ENCODE measurements around the gene ABHD2. TPM values are rescaled to one million over a fixed set of nuclear protein-coding genes. Genes with fewer than 3 reads are reported as not detected.

ABHD2 gene
- total RNA-seq, 1 donor from 2014 or later, result 39.1 TPM

GRCh38 chr15:89187301-89187985, 99.2 kb downstream of the ABHD2 start:
- no peak overlapping the region for H3K4me3 Mint-ChIP-seq
- H3K27ac Mint-ChIP-seq, result no peak overlapping the region
- H3K36me3 Mint-ChIP-seq, result peaks cover 8% of the 10 kb centered on the region
- H3K9me3 Mint-ChIP-seq, result no peaks in the 10 kb centered on the region
- H3K4me1 Mint-ChIP-seq, result no peaks in the 10 kb centered on the region
- DNase-seq (ENCODE audit: low spot score in 2 of 2, unreplicated experiment in 2 of 2), result no peak
- TF ChIP-seq CTCF (IDR thresholded peaks at IDR 0.05; ENCODE audit: unreplicated experiment), result no peak
- H3K27me3 Mint-ChIP-seq (ENCODE audit: low read depth), result no peaks in the 10 kb centered on the region

DNA sequence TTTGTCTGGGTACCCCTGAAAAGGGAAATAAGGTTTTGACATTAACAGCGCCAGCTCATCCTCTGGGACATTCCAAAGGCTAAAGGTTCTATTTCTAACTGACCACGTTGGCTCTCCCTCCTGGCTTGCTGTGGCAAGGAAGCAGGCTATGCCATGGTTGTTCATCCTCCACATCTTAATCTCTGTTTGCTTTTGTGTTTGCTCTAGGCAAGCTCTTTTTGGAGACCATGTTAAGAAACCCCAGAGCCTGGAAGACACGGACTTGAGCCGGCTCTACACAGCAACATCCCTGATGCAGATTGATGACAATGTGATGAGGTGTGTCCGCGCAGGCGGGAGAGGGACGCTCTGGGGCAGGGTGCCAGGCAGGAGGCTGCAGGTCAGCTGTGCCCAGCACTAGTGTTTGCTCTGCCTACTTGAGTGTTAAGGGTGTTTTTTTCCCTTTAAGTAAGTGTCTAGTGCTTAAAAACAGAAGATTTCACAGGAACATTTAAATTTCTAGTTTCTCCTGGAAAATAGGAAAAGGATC, 99.8 kb downstream of the ABHD2 start:
- no peaks in the 10 kb centered on the region for H3K4me1 Mint-ChIP-seq
- H3K27ac Mint-ChIP-seq, result no peak overlapping the region
- H3K9me3 Mint-ChIP-seq, result no peaks in the 10 kb centered on the region
- peaks cover 9% of the 10 kb centered on the region for H3K36me3 Mint-ChIP-seq
- no peak for TF ChIP-seq CTCF (IDR thresholded peaks at IDR 0.05; ENCODE audit: unreplicated experiment)
- no peak overlapping the region for H3K4me3 Mint-ChIP-seq
- DNase-seq (ENCODE audit: low spot score in 2 of 2, unreplicated experiment in 2 of 2), result no peak
- no peaks in the 10 kb centered on the region for H3K27me3 Mint-ChIP-seq (ENCODE audit: low read depth)

GRCh38 chr15:89192136-89192535, 103.9 kb downstream of the ABHD2 start:
- TF ChIP-seq CTCF (IDR thresholded peaks at IDR 0.05; ENCODE audit: unreplicated experiment), result no peak
- Mint-ChIP-seq H3K27ac (no peak overlapping the region), H3K4me3 (no peak overlapping the region), H3K9me3 (no peaks in the 10 kb centered on the region), H3K27me3 (ENCODE audit: low read depth) (no peaks in the 10 kb centered on the region), H3K4me1 (peaks cover 5% of the 10 kb centered on the region), H3K36me3 (peaks cover 17% of the 10 kb centered on the region)
- DNase-seq (ENCODE audit: low spot score in 2 of 2, unreplicated experiment in 2 of 2), result no peak

DNA sequence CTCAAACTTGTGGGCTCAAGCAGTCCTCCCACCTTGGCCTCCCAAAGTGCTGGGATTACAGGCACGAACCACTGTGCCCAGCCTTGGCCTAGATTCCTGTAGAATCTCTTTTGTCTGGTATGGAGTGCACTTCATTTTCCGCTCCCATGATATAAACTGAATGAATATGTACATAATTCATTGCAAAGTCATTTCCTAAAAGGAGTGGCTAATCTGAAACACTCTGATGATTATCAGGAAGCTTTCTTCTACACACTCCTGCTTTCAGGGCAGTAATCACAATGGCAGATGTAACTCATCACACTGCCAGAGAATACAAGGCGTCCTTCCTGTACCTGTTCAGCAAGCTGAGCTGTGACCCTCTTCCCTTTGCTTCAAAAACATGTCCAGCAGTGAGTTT, 104.5 kb downstream of the ABHD2 start:
- Mint-ChIP-seq H3K9me3 (no peaks in the 10 kb centered on the region), H3K4me1 (peaks cover 9% of the 10 kb centered on the region), H3K27ac (no peak overlapping the region), H3K27me3 (ENCODE audit: low read depth) (no peaks in the 10 kb centered on the region), H3K4me3 (no peak overlapping the region), H3K36me3 (peaks cover 17% of the 10 kb centered on the region)
- no peak for DNase-seq (ENCODE audit: low spot score in 2 of 2, unreplicated experiment in 2 of 2)
- TF ChIP-seq CTCF (IDR thresholded peaks at IDR 0.05; ENCODE audit: unreplicated experiment), result no peak

DNA sequence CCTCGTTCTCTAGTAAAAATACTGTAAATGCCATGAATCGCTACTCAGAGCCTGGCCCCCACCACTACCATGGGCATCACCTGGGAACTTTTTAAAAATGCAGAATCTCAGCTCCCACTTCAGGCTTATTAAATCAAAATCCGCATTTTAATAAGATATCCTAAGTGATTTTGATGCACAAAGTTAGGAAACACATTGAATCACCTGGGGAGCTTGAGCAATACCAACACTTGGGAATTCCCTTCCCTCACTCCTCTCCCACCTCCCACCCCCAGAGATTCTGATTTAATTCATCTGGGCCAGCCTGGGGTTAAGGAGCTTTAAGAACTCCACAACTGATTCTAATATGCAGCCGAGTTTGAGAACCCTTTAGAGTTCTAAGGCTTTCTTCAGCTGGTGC, 106.4 kb downstream of the ABHD2 start:
- no peak for TF ChIP-seq CTCF (IDR thresholded peaks at IDR 0.05; ENCODE audit: unreplicated experiment)
- Mint-ChIP-seq H3K4me1 (peaks cover 13% of the 10 kb centered on the region), H3K27ac (no peak overlapping the region), H3K36me3 (peaks cover 17% of the 10 kb centered on the region), H3K27me3 (ENCODE audit: low read depth) (no peaks in the 10 kb centered on the region), H3K9me3 (no peaks in the 10 kb centered on the region), H3K4me3 (no peak overlapping the region)
- no peak for DNase-seq (ENCODE audit: low spot score in 2 of 2, unreplicated experiment in 2 of 2)

Data from mesothelial cell of epicardium (in vitro differentiated cells).